HG03439 (cell line): ENCODE data around the gene GPR176.

Experiments
- ATAC-seq: cut with Tn5 transposase; IDR thresholded peaks from one replicate; pipeline ENCODE4 v1.9.1; 2021; ENCODE audit warnings: mild to moderate bottlenecking, moderate library complexity; ENCODE audit not compliant: unreplicated experiment

The GPR176 gene

DNA sequence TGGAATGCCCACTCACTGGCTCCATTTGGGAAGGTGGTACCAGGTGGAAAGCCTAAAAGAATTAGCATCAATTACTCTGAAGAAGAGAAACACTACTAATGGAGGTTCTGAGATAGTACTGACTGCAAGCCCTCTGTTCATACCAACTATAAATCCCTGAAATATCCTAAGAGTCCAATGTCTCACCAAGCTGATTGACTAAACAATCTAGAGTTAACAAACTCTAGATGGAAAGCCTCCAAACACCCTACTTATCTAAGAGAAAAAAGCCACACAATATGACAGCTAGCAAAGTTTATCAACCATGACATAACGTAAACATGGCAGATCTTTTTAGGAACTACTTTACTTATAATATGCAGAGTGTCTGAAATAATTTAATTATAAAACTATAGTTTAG, 59.2 kb downstream of the GPR176 start:
- no peak for ATAC-seq

DNA sequence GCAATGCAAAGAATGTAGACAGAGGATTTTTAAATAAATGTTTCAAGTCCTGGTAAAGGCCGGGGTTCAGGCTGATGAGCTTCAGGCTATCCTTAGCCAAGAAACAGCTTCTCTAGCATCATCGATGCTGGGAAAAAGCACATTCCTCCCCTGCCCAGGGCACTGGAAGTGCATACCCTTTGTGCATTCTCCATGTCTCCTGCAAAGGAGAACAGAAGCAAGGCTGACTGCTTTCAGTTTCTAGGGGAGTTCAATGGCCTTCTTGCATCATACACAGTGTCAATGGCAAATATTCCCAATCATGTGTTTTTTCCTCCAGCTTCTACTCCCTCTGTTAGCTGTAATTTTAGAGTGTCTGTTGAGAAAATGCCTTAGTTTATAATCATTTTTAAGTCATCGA, 59.9 kb downstream of the GPR176 start:
- ATAC-seq = no peak

DNA sequence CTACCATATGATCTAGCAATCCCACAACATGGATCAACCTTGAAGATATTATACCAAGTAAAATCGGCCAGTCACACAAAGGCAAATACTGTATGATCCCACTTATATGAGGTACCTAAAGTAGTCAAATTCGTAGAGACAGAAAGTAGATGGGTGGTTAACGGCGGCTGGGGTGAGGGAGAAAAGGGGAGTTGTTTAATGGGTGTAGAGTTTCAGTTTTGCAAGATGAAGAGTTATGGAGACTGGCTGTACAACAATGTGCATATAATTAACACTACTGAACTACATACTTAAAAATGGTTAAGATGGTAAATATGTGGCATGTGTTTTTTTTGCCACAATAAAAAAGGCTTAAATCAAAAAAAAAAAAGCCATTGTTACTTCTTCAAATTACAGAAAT, 60.4 kb downstream of the GPR176 start:
- ATAC-seq = no peak

DNA sequence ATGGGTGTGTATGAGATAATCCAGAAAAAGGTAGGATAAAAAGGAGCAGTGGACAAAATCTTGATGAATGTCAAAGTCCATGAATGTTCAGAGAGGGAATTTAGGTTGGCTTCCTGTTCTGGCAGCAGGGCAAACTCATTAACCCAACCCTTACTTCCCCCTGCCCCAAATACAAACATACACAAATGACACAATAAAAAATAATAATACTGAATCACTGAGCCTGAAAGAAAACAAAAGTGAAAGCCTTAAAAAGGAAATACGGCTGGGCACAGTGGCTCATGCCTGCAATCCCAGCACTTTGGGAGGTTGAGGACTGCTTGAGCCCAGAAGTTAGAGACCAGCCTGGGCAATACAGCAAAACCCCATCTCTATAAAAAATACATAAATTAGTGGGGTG, 62.9 kb downstream of the GPR176 start:
- no peak for ATAC-seq

DNA sequence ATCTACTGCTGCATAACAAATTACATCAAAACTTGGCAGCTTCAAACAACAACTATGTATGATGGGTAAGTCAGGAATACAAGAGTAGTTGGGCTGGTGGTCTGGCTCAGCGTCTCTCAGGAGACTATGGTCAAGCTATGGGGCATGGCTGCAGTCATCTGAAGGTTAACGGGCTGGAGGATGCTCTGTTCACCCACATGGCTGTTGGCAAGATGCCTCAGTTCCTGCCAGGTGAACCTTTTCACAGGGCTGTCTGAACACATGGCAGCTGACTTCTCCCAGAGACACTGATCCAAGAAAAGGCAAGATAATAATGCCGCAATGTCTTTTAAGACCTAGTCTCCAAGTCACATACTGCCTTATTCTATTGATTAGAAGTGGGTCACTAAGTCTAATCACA, 63.7 kb downstream of the GPR176 start:
- no peak for ATAC-seq

DNA sequence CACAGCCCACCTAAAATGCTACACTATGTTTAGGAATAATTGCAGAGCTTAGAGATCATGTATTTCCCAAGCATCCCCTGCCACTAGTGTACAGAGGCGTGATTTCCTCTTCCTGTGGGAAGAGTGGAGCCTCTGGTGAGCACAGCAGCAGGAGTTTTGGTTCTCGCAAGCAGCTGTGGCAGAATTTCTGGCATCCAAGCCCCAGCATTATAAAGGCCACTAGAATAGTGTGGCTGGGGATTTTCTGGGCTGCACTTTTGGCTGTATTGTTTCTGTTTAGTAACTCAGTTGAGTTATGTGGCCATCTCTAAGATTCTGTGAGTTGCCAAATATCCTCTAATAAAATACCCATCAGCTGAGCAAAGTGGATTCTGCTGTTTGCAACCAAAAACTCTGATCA, 64.7 kb downstream of the GPR176 start:
- ATAC-seq = no peak

DNA sequence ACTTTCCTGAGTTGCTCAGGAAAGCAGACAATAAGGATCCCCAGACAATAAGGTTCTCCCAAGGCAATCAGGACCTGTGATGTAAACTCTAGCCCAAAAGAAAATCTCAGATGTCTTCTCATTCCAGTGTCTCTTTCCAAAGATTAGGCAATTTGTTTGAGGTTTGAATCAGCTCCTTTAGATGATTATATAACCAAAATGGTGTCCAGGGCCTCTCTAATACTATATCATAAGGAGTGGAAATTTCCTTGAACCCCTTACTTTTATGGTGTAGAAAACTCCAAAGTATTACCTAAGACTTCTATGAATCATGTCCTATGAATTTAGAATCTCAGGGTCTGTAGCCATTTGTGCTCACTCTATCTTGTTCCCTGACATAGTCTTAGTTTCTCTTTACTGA, 65.9 kb downstream of the GPR176 start:
- ATAC-seq = no peak

DNA sequence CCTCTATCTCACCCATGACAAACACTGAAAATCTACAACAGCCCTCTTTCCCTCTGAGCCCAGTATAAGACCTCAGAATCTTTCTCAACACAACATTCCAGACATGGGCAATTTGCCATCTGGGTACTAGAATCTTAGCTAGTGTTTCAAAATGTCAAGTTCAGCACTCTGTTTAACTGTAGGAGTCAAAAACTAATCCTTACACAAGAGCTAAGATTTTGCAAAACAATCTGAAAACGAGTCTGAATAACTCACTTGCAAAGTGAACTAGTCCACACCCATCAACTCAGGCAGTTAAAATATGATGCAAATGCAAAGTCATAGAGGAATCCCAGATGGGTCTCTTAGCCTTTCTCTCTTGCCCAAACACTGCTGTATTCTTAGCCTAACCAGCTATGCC, 67.8 kb downstream of the GPR176 start:
- ATAC-seq = no peak

DNA sequence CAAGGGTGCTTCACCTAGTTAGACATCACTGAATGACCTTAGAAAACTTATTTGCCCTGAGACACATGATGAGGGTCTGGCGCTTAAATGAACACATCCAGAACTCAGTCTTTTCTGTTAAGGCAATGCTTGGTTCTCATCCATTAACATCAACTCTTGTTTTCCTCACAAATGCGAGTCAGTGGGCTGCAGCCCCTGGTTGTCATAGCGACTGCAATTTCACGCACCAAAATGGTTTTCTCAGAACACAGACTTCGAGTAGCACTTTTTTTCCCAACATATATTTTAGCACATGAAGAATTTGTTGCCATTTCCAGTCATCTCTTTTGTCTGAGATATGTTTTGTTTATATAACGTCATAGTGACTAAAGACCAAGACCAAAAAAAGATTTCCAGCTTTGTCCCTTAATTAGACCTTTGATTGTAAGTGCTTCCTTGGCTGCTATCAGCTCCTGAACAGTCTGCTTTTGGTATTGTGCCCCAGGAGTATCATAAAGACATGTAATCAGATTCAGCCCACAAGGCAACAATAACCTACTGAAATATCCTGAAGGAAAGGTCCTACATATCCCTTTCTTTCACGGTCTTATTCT, 68.5 kb downstream of the GPR176 start:
- no peak for ATAC-seq

DNA sequence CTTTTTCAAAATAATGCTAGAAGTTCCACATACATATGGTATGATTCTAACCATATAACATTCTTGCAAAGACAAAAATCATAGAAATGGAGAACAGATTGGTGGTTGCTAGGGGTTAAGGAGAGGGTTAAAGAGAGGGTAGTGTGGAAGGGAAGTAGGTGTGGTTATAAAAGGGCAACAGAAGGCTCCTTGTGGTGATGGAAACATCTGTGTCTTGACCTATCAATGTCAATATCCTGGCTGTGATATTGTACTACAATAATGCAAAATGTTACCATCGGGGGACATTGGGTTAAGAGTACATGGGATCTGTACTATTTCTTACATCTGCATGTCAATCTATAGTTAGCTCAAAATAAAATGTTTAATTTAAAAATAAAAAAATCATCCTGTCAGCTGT, 69.6 kb downstream of the GPR176 start:
- ATAC-seq = no peak

DNA sequence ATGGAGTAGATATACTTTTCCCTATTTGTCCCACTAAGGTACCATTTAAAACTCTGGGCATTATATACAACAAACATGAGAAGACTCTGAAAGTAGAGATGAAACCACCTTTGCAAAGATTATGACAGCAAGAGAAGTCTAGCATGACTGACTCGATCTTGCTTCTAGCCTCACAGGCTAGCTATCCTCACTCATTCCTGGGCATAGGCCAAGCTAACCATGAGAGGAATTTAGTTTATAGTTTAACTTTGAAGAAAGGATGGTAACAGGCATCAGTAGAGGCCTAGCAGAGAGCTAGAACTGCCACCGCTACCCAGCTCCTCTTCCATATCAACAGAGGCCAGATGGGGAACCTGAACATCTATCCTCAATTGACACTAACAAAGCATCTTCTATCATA, 74.0 kb downstream of the GPR176 start:
- no peak for ATAC-seq

DNA sequence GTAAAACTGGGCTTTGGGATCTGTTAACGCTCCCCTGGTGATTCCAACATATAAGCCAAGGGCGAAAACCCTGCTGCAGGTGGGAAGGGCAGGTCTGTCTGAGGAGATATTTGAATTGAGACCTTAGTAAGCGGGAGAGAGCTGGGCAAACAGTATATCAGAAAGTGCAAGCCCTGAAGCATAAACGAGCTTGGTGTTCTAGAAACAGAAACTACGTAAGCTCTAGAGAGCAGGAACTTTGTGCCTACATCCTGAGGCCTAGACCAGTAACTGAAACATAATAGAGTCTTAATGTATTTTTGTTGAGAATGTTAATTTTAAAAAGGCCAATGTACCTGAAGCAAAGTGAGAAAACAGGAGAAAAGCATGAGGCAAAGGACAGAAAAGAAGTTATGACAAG, 74.5 kb downstream of the GPR176 start:
- no peak for ATAC-seq

DNA sequence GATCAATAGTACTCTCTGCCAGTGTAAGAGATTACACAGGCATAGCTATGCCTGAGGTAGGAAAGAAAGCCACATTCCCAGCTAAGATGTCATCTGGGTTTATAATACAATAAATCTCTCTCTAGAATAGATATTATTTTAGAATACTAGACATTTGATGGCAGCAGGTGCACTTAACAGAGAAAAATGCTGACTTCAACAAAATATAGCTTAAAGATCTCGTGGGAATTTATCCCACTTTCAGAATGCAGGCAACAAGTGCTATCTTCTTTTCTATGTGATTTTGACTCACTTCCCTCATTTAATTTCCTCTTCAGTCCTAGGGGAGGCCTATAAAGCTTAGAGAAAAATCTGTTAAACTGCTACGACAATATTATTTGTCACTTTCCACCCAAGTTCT, 76.5 kb downstream of the GPR176 start:
- ATAC-seq = no peak

DNA sequence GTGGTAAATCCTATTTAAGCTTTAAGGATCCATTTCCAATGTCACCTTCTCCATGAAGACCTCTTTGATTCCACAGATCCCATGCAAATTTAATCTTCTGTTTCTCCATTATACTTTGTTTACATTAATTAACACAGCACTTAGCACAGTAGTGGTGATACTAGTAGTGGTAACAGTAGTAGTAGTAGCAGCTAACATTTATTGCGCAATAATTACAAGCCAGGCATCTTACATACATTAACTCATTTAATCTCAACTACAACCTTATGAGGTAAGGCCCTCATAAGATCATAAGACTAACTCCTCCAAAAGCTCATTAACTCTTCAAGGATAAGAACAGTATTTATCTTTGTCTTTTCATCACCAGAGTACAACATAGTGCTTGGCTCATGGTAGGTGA, 82.6 kb downstream of the GPR176 start:
- ATAC-seq = no peak

DNA sequence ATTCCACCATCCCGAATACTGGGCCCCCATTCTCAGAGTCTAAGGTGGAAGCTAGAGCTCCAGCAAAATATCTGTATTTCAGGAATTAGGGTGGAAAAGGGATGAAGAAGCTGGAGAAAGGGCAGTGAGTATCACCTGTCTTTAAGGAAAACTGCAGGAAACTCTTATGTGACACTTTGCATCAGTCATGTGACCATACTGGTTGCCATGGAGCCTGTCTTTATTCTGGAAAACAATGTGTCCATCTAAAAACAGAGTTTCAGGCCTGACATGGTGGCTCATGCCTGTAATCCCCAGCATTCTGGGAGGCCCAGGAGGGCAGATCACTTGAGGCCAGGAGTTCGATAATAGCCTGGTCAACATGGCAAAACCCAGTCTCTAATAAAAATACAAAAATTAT, 84.5 kb downstream of the GPR176 start:
- ATAC-seq = no peak

DNA sequence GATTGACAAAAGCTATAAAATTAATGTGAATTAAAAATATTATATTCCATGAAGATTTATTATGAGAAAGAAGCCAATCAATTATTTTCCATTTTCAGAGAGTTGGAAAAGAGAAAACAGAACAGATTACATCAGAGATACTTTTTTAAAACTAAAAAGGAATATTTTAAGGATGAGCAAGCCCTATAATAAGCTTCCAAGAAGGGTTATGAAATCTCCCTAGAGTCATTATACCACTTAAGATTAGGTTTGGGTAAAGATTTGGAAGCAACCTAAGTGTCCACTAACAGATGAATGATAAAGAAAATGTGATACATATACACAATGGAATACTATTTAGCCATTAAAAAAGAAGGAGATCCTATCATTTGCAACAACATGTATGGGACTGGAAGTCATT, 85.8 kb downstream of the GPR176 start:
- no peak for ATAC-seq

DNA sequence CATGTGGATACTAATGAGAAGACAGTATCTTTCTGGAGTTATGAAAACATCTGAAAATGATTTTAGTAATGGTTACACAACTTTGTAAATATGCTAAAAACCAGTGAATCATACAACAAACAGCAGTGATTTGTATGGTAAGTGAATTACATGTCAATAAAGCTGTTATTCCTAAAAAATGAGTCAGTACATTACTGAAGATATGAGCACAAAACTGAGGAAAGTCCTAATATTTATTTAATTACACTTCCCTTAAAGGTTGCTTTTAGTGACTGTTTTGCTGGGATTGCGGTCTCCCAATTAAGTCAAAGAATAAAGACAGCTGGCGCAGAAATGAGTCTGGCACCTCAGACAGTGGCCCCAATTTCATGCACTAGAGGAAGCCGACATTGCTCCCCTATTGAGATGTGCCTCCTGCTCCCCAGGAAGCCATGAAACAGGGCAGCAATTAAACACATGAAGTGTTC, 86.5 kb downstream of the GPR176 start:
- ATAC-seq = no peak

DNA sequence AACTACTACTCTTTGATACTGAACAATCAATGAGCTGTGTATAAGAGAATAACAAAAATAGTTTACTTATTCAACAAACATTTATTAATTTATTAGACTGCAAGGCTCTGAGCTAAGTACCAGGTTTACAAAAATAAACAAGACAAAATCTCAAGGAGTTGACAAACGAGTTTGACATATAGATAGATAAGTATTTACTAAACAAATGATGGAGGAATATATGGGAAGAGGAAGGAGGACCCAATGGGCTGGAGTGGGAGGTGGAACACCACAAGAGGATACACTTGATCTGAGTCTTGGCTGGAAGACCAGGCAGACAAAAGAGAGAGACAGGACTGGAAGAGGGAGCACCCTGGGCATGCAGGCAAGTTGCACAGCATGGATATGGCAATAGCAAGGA, 89.9 kb downstream of the GPR176 start:
- no peak for ATAC-seq

DNA sequence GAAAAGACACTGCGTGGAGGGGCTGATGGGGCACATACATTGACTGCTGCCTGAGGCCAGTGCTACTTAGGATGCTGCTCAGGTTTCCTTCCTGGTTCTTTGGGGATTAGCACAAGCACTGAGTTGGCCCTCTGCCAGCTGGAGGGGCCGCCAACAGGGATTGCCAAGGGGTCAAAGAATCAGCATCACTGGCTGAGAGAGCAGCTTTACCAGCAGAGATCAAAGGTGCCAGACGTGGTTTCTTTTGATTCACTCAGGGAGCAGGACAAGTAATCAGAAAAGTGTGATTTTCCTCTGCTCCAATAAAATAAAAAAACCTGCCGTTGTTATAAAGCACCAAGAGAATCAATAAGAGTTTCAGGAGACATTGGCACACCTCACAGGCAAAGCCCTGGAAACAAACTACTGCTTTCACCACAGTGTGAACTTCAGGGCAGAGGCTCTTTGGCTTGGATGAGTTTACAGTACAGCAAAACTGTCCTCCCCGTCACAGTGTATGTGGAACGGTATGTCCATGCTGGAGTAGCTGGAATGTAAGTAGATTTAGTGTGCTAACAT, 91.6 kb downstream of the GPR176 start:
- ATAC-seq = no peak

DNA sequence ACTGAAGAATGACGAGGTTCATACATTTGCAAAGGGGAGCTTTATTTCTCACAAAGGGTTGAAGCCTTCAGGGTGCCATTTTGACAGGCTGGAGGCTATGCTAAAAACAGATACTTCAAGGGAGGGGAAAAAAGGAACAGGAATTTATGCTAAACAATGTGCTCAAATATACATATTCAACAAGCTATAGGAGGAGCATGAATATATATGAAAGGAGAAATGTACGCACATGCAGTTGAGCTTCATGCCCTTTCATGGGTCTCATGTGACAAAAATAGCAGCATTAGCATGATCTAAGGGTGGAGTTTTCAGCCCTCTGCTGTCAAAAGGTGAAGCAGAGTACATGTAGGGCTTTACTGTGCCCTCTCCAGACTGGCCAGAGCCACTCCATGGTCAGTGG, 93.1 kb downstream of the GPR176 start:
- ATAC-seq = no peak

DNA sequence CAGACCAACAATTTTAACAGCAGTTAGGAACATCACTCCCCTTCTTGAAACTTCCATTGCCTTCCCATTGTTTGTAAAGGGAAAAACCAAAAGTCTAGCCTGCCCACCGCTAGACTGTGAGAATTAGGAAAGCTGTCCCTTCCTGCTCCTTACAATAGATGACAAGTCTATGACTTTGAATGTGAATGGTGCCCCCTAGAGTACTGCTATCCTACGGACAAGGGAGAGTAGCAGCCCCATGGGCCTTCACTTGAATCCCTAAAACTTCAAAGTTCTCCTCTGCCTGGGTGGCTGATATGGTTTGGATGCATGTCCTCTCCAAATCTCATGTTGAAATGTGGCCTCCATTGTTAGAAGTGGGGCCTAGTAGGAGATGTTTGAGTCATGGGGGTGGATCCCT, 96.4 kb downstream of the GPR176 start:
- ATAC-seq = no peak

DNA sequence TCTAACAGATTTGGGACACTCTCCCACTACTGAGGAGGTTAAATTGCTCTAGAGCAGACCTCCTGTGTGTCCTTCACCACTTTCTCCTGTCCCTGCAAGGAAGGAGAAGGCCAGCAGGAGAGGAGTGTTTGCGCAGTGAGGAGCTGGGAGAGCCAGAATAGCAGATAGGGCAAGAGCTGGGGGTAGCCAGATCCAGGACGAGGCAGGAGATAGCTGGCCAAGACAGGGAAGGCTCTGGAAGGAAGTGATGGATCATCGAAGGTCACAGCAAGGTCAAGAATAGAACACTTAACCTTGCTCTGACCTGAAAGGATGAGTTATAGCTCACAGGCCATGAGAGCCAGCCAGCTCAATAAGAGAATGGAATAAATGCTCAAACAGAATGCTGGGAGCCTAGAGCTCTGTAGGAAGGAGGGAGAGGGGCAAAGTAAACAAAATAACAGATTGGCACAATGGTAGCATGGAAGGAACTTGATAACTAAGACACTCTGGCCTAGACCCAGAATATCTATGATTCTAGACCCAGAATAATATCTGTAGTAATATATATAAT, 99.9 kb downstream of the GPR176 start:
- ATAC-seq = no peak

DNA sequence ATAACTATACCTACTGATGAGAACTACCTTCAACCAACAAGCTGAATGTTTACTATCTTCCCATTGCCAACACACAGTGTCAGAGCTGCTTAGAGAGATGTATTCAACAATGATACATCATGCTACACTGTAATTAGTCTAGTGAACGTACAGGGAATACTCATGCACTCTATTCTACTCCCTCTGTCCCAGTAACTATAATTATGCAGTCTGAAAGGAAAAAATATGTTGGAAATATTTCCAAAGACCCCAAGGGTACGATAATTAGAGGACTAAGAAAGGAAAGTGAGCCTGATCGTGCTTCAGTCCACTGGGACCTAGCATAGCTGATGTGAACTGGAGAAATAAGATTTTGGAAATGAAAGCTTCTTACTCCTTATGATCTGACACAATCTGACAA, 100.5 kb downstream of the GPR176 start:
- no peak for ATAC-seq
